Testis (tissue), 3 donors: ENCODE results near the gene RAD9A. TPM values are rescaled to one million over a fixed set of nuclear protein-coding genes. Genes with fewer than 3 reads are reported as not detected.
"Not testable (repeated sequence)": the region's sequence is repeated elsewhere in the genome, so short reads cannot be mapped to it uniquely, and the experiment has no call there.

Experiments
- DNase-seq: peaks from one replicate; pipeline ENCODE4 v3.0.0-alpha.2; 2019
- H3K27ac ChIP-seq, 2 donors: fragments of 200-600 bp; sonication (generic); one replicate each; pipeline ENCODE4 v1.5.1; 2019
- H3K27me3 ChIP-seq: fragments of 200-600 bp; sonication (generic); one replicate; pipeline ENCODE4 v1.5.1; 2019
- H3K36me3 ChIP-seq: fragments of 200-600 bp; sonication (generic); one replicate; pipeline ENCODE4 v1.5.1; 2017; ENCODE audit warnings: low read depth; ENCODE audit errors: missing control alignments
- H3K4me1 ChIP-seq: fragments of 200-600 bp; sonication (generic); one replicate; pipeline ENCODE4 v1.5.1; 2019
- H3K4me3 ChIP-seq, 2 donors: fragments of 200-600 bp; sonication (generic); one replicate each; pipeline ENCODE4 v1.5.1; 2017 to 2019
- H3K9me3 ChIP-seq: fragments of 200-600 bp; sonication (generic); one replicate; pipeline ENCODE4 v1.5.1; 2017
- POLR2A ChIP-seq: fragments of 450-650 bp; IDR thresholded peaks from one replicate; pipeline ENCODE4 v1.6.1; 2017; ENCODE audit warnings: antibody characterized with exemption, mild to moderate bottlenecking, moderate library complexity
- WGBS, 2 donors: methylation state at CpG; one replicate each; pipeline ENCODE4 v1.1.5; 2018; 5-methylcytosine and 5-hydroxymethylcytosine counted together
- intact Hi-C: fragments of 100-400 bp; cut with DNase I; formaldehyde crosslinking; loops from one replicate; pipeline ENCODE4 v1.15.1; 2023; ENCODE audit warnings: low total_unique reads
- polyA plus RNA-seq: library from polyadenylated mRNA; stranded (reverse); fragments of 350-450 nt; fragmentation: Illumina TruSeq; extraction: RNeasy Lipid Tissue Mini Kit (QIAGEN cat#74804); gene quantifications from one replicate; pipeline ENCODE4 v1.2.3, GENCODE V29; 2014; ENCODE audit warnings: low read depth, low replicate concordance; ENCODE audit not compliant: insufficient read depth
- total RNA-seq, 2 donors: library from RNA; depleted of rRNA; stranded (reverse); fragments of >200 nt; gene quantifications; one replicate each; pipeline ENCODE4 v1.2.3, GENCODE V29; 2016
- TF ChIP-seq, protein P1 (sequence below), 3 experiments: fragments of 450-650 bp in 2 of 3; fragments of 200-600 bp in 1 of 3; sonication (generic) in 1 of 3; IDR thresholded peaks; one replicate each; pipeline ENCODE4 v1.5.1; 2016 to 2019; ENCODE audit warnings: antibody characterized with exemption in 3 of 3, mild to moderate bottlenecking in 2 of 3, moderate library complexity in 1 of 3

Gene RAD9A
- total and polyA plus RNA-seq, 3 donors from 2014 or later = 25.7 to 46.2 (median 35.8) TPM

GRCh38 chr11:67400251-67400941 lies 8.6 kb downstream of the RAD9A start:
- Histone ChIP-seq H3K4me1 (peaks cover 16% of the 10 kb centered on the region), H3K36me3 (no peaks in the 10 kb centered on the region), H3K27me3 (no peaks in the 10 kb centered on the region), H3K4me3 (peak overlapping the region; percentile 88 to 93), H3K27ac (peak overlapping the region in 1 of 2 donors; percentile 92), H3K9me3 (no peaks in the 10 kb centered on the region)
- no peak for TF ChIP-seq POLR2A
- TF ChIP-seq, protein P1, sequence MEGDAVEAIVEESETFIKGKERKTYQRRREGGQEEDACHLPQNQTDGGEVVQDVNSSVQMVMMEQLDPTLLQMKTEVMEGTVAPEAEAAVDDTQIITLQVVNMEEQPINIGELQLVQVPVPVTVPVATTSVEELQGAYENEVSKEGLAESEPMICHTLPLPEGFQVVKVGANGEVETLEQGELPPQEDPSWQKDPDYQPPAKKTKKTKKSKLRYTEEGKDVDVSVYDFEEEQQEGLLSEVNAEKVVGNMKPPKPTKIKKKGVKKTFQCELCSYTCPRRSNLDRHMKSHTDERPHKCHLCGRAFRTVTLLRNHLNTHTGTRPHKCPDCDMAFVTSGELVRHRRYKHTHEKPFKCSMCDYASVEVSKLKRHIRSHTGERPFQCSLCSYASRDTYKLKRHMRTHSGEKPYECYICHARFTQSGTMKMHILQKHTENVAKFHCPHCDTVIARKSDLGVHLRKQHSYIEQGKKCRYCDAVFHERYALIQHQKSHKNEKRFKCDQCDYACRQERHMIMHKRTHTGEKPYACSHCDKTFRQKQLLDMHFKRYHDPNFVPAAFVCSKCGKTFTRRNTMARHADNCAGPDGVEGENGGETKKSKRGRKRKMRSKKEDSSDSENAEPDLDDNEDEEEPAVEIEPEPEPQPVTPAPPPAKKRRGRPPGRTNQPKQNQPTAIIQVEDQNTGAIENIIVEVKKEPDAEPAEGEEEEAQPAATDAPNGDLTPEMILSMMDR (IDR thresholded peaks at IDR 0.05) = no peak
- intact Hi-C loops = loop anchor here (10.0 kb wide), 1 partner anchor 84 kb away; the partner anchor contains the start of gene AIP
- DNase-seq = peak; percentile 43
- WGBS, 2 donors = 31 to 37% methylated on average over 3 to 23 of the region's 23 CpGs

GRCh38 chr11:67400942-67401494 lies 9.2 kb downstream of the RAD9A start:
- peak overlapping the region; percentile 88 to 93 for H3K4me3 ChIP-seq
- H3K27ac ChIP-seq = peak overlapping the region; percentile 85 to 92
- no peaks in the 10 kb centered on the region for H3K36me3 ChIP-seq
- H3K27me3 ChIP-seq = no peaks in the 10 kb centered on the region
- 10% methylated on average over 7 of the region's 27 CpGs; no CpG with 5 or more reads in 1 of the 2 donors for WGBS, 2 donors
- peaks cover 16% of the 10 kb centered on the region for H3K4me1 ChIP-seq
- intact Hi-C loops = loop anchor here (10.0 kb wide), 1 partner anchor 84 kb away; the partner anchor contains the start of gene AIP
- no peaks in the 10 kb centered on the region for H3K9me3 ChIP-seq
- DNase-seq = no peak
- TF ChIP-seq, protein P1 (IDR thresholded peaks at IDR 0.05) = no peak
- no peak for TF ChIP-seq POLR2A

GRCh38 chr11:67401495-67402191 lies 9.9 kb downstream of the RAD9A start, which contains the start of gene PPP1CA:
Gene PPP1CA, minus strand, starts transcription at chr11:67401858. Its CDS starts 76 bp downstream, at chr11:67401782.
- peak; percentile 92 for DNase-seq
- Histone ChIP-seq H3K27me3 (no peaks in the 10 kb centered on the region), H3K9me3 (no peaks in the 10 kb centered on the region), H3K36me3 (no peaks in the 10 kb centered on the region), H3K27ac (peak within 1 kb of the TSS; percentile 85 to 92), H3K4me1 (peaks cover 16% of the 10 kb centered on the region), H3K4me3 (peak within 1 kb of the TSS; percentile 88 to 93)
- no peak for TF ChIP-seq POLR2A
- TF ChIP-seq, protein P1 (IDR thresholded peaks at IDR 0.05) = peak in 2 of 3 experiments; percentile 2 to 68
- WGBS, 2 donors = 0 to 1% methylated on average over 4 to 39 of the region's 73 CpGs
- intact Hi-C loops = loop anchor here (10.0 kb wide), 1 partner anchor 83 kb away; the partner anchor contains the start of gene AIP

- not testable (repeated sequence) for H3K36me3 ChIP-seq, DNase-seq, H3K9me3 ChIP-seq, H3K27me3 ChIP-seq
- H3K4me1 ChIP-seq = peaks cover 16% of the 10 kb centered on the region
- H3K4me3 ChIP-seq = peak overlapping the region; percentile 11 to 88
- intact Hi-C loops = loop anchor here (10.0 kb wide), 1 partner anchor 82 kb away; the partner anchor contains the start of gene AIP
- H3K27ac ChIP-seq = peak overlapping the region; percentile 66 to 92
- WGBS, 2 donors = 30 to 52% methylated on average over 17 to 19 of the region's 19 CpGs
These were observed 10.5 kb downstream of the RAD9A start for GRCh38 chr11:67402192-67402839.

DNA sequence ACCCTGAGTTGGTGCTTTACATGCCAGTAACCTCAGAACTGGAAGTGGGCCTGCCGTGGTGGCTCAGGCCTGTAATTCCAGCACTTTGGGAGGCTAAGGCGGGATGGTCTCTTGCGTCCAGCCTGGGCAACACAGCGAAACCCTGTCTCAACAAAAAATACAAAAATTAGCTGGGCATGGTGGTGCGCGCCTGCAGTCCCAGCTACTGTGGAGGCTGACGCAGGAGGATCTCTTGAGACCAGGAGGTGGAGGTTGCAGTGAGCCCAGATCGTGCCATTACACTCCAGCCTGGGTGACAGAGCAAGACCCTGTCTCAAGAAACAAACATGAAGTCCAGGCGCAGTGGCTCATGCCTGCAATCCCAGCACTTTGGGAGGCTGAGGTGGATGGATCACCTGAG lies 11.3 kb downstream of the RAD9A start:
- peaks cover 16% of the 10 kb centered on the region for H3K4me1 ChIP-seq
- WGBS, 2 donors = 94% methylated on average over 8 to 9 of the region's 9 CpGs
- DNase-seq, H3K27me3 ChIP-seq, H3K27ac ChIP-seq, H3K36me3 ChIP-seq, H3K9me3 ChIP-seq, H3K4me3 ChIP-seq: not testable (repeated sequence)
- intact Hi-C loops = loop anchor here (10.0 kb wide), 1 partner anchor 82 kb away; the partner anchor contains the start of gene AIP
